SK-N-MC (cell line): ENCODE data around the gene TSR1.

Experiments used
- EZH2 ChIP-seq: fragments of 200-600 bp; sonication (generic); IDR thresholded peaks from one replicate; pipeline ENCODE4 v1.6.1; 2017; ENCODE audit warnings: antibody characterized with exemption
- FOXP2 ChIP-seq: optimal IDR thresholded peaks from 2 replicates; pipeline ENCODE3; 2011; ENCODE audit warnings: mild to moderate bottlenecking, moderate library complexity; ENCODE audit not compliant: insufficient read depth; ENCODE audit errors: extremely low read length, control extremely low read depth
- POLR2AphosphoS5 ChIP-seq: IDR thresholded peaks from 2 replicates; pipeline ENCODE4 v1.6.1; 2012; ENCODE audit warnings: mild to moderate bottlenecking, low read depth, low read length, borderline replicate concordance

- TF ChIP-seq EZH2 (no peak), POLR2AphosphoS5 (no peak), FOXP2 (no peak)
Measured at GRCh38 chr17:2317796-2318195, 18.5 kb downstream of the TSR1 start.
